Keratinocyte (primary cell): Measurements from ENCODE around the gene SLC5A2. TPM values are rescaled to one million over a fixed set of nuclear protein-coding genes. Genes with fewer than 3 reads are reported as not detected.

ENCODE experiments used
- DNase-seq: peaks from one replicate; pipeline ENCODE4 v3.0.0-alpha.2; 2011; ENCODE audit warnings: low read depth, missing footprints, low spot score
- FAIRE-seq: peaks from 2 replicates; lab custom pipeline; 2011; peaks lifted over from hg19 to GRCh38; lab: Jason Lieb, UNC
- H2AFZ ChIP-seq: 2 replicates; pipeline ENCODE4 v1.6.0; 2012; ENCODE audit warnings: low read length, control low read depth, inconsistent platforms; ENCODE audit not compliant: control insufficient read depth
- H3K27ac ChIP-seq: 2 replicates; pipeline ENCODE4 v1.5.1; 2011; ENCODE audit warnings: low read length; ENCODE audit not compliant: control insufficient read depth, insufficient read depth
- H3K27me3 ChIP-seq: 3 replicates; pipeline ENCODE4 v1.6.0; 2011; ENCODE audit warnings: low read length; ENCODE audit not compliant: control insufficient read depth, insufficient read depth; ENCODE audit errors: extremely low read depth
- H3K36me3 ChIP-seq, 2 experiments: 2 replicates in 1 of 2; 3 replicates in 1 of 2; pipeline ENCODE4 v1.5.1; 2011; ENCODE audit warnings: low read length in 2 of 2, mild to moderate bottlenecking in 1 of 2; ENCODE audit not compliant: control insufficient read depth in 2 of 2, insufficient read depth in 2 of 2; ENCODE audit errors: extremely low read depth in 1 of 2
- H3K4me1 ChIP-seq: 3 replicates; pipeline ENCODE4 v1.5.1; 2011; ENCODE audit warnings: low read length; ENCODE audit not compliant: control insufficient read depth, insufficient read depth; ENCODE audit errors: extremely low read depth
- H3K4me2 ChIP-seq: 3 replicates; pipeline ENCODE4 v1.6.0; 2011; ENCODE audit warnings: low read depth, low read length; ENCODE audit not compliant: control insufficient read depth, insufficient read depth; ENCODE audit errors: extremely low read depth
- H3K4me3 ChIP-seq, 3 experiments: fragments of 200-600 bp in 1 of 3; sonication (generic) in 1 of 3; 2 replicates in 2 of 3; 3 replicates in 1 of 3; pipeline ENCODE4 v1.5.1; 2011 to 2016; ENCODE audit warnings: low read length in 3 of 3, mild to moderate bottlenecking in 3 of 3, control low read depth in 2 of 3, inconsistent platforms in 1 of 3, low read depth in 1 of 3, mixed read lengths in 1 of 3, mixed run types in 1 of 3, moderate library complexity in 1 of 3; ENCODE audit not compliant: control insufficient read depth in 2 of 3, insufficient read depth in 2 of 3; ENCODE audit errors: extremely low read depth in 1 of 3
- H3K79me2 ChIP-seq: 2 replicates; pipeline ENCODE4 v1.6.0; 2012; ENCODE audit warnings: low read length; ENCODE audit not compliant: control insufficient read depth, insufficient read depth
- H3K9ac ChIP-seq: 3 replicates; pipeline ENCODE4 v1.6.0; 2011; ENCODE audit warnings: low read length; ENCODE audit not compliant: control insufficient read depth, insufficient read depth; ENCODE audit errors: extremely low read depth
- H3K9me1 ChIP-seq: 3 replicates; pipeline ENCODE4 v1.6.0; 2011; ENCODE audit warnings: low read length; ENCODE audit not compliant: control insufficient read depth, insufficient read depth; ENCODE audit errors: extremely low read depth
- H3K9me3 ChIP-seq: 2 replicates; pipeline ENCODE4 v1.5.1; 2012; ENCODE audit warnings: low read depth, low read length; ENCODE audit not compliant: control insufficient read depth
- H4K20me1 ChIP-seq: 3 replicates; pipeline ENCODE4 v1.6.0; 2011; ENCODE audit warnings: low read length; ENCODE audit not compliant: control insufficient read depth, insufficient read depth; ENCODE audit errors: extremely low read depth
- CTCF ChIP-seq, 3 experiments: IDR thresholded peaks in 1 of 3; conservative IDR thresholded peaks in 1 of 3; optimal IDR thresholded peaks in 1 of 3; 2 replicates in 2 of 3; 3 replicates in 1 of 3; pipeline versions ENCODE3 to v1.5.1; 2011; ENCODE audit warnings: low read length in 3 of 3, mild to moderate bottlenecking in 3 of 3, moderate library complexity in 2 of 3, control low read depth in 1 of 3, inconsistent platforms in 1 of 3; ENCODE audit not compliant: insufficient read depth in 2 of 3; ENCODE audit errors: extremely low read depth in 1 of 3
- EZH2 ChIP-seq: IDR thresholded peaks from one replicate; pipeline ENCODE4 v1.6.1; 2012; ENCODE audit warnings: inconsistent platforms, mild to moderate bottlenecking, low read length, moderate library complexity
- dilution Hi-C: fragments of 300-500 bp; cut with MboI; formaldehyde crosslinking; loops from one replicate; pipeline ENCODE4 v1.7.0; 2020; ENCODE audit warnings: low sequenced_read_pairs; ENCODE audit not compliant: extremely low pct_ligation_motif_present
- polyA plus RNA-seq, 5 experiments: library from polyadenylated mRNA; depleted of rRNA in 3 of 5; stranded (reverse) in 3 of 5; stranded (forward) in 1 of 5; unstranded in 1 of 5; fragments of >200 nt; gene quantifications; 1 replicate in 1 of 5; 2 replicates in 3 of 5; 3 replicates in 1 of 5; pipeline versions ENCODE4 v1.2.1 to v1.2.3, GENCODE V29; 2011 to 2012; ENCODE audit warnings: missing spikeins in 2 of 5, low read depth in 1 of 5, low replicate concordance in 1 of 5

The SLC5A2 gene
- polyA plus RNA-seq, 1 donor (not counting 4 experiments of a cell fraction or from before 2014, with no cell fraction given), result not detected

GRCh38 chr16:31461921-31462804 is 20.8 kb upstream of the SLC5A2 start:
- no peak for FAIRE-seq
- H3K9ac ChIP-seq, result no peak overlapping the region

GRCh38 chr16:31464348-31464769 is 18.6 kb upstream of the SLC5A2 start:
- no peak overlapping the region for H3K27ac ChIP-seq
- DNase-seq, result no peak
- H4K20me1 ChIP-seq, result no peaks in the 10 kb centered on the region
- H3K9ac ChIP-seq, result no peak overlapping the region
- TF ChIP-seq EZH2 (no peak), CTCF (optimal IDR thresholded peaks at IDR 0.05 in 1 of 3, IDR thresholded peaks at IDR 0.05 in 1 of 3, conservative IDR thresholded peaks at IDR 0.05 in 1 of 3; ENCODE audit: extremely low read depth in 1 of 3, insufficient read depth in 2 of 3, low read length in 3 of 3) (no peak)
- H3K4me3 ChIP-seq, result no peak overlapping the region
- no peaks in the 10 kb centered on the region for H3K9me3 ChIP-seq
- peaks cover 10% of the 10 kb centered on the region for H3K4me1 ChIP-seq
- H3K4me2 ChIP-seq, result no peak overlapping the region
- no peak for FAIRE-seq
- H3K79me2 ChIP-seq, result peaks cover 1% of the 10 kb centered on the region
- H3K9me1 ChIP-seq, result no peaks in the 10 kb centered on the region
- H3K36me3 ChIP-seq, result peaks cover 9 to 22% of the 10 kb centered on the region in 2 experiments
- no peaks in the 10 kb centered on the region for H3K27me3 ChIP-seq
- H2AFZ ChIP-seq, result no peak overlapping the region
- dilution Hi-C loops, result no loop called here

More at GRCh38 chr16:31461921-31462804, 20.8 kb upstream of the SLC5A2 start:
- no peaks in the 10 kb centered on the region for H3K9me1 ChIP-seq
- H2AFZ ChIP-seq, result no peak overlapping the region
- H3K79me2 ChIP-seq, result peaks cover 18% of the 10 kb centered on the region
- no peak overlapping the region for H3K27ac ChIP-seq
- peaks cover 22% of the 10 kb centered on the region for H3K4me1 ChIP-seq
- dilution Hi-C loops, result no loop called here
- peaks cover 5% of the 10 kb centered on the region for H4K20me1 ChIP-seq
- no peak overlapping the region for H3K4me3 ChIP-seq
- H3K9me3 ChIP-seq, result no peaks in the 10 kb centered on the region
- TF ChIP-seq CTCF (optimal IDR thresholded peaks at IDR 0.05 in 1 of 3, IDR thresholded peaks at IDR 0.05 in 1 of 3, conservative IDR thresholded peaks at IDR 0.05 in 1 of 3; ENCODE audit: extremely low read depth in 1 of 3, insufficient read depth in 2 of 3, low read length in 3 of 3), result no peak
- TF ChIP-seq EZH2, result no peak
- no peaks in the 10 kb centered on the region for H3K27me3 ChIP-seq
- no peak for DNase-seq
- peaks cover 11 to 21% of the 10 kb centered on the region in 2 experiments for H3K36me3 ChIP-seq
- no peak overlapping the region for H3K4me2 ChIP-seq
